Adrenal gland (tissue), 12 donors: ENCODE data around the gene IPCEF1. TPM values are rescaled to one million over a fixed set of nuclear protein-coding genes. Genes with fewer than 3 reads are reported as not detected.

Experiments used
- DNase-seq, 7 donors: peaks; one replicate each; pipeline ENCODE4 v3.0.0-alpha.2; 2019 to 2020
- H3K27ac ChIP-seq, 5 donors: fragments of 200-600 bp; sonication (generic) in 4 of 5; 1 replicate in 3 of 5; 2 replicates in 2 of 5; pipeline versions ENCODE4 v1.5.1 to v1.8.0; 2016 to 2020; ENCODE audit warnings: mild to moderate bottlenecking in 1 of 5
- H3K27me3 ChIP-seq: fragments of 200-600 bp; 2 replicates; pipeline ENCODE4 v1.8.0; 2021
- H3K36me3 ChIP-seq, 2 donors: fragments of 200-600 bp; replicated peaks in 1 of 2; 1 replicate in 1 of 2; 2 replicates in 1 of 2; pipeline versions ENCODE4 v1.5.1 to v1.8.0; 2018 to 2022
- H3K4me1 ChIP-seq, 2 donors: fragments of 200-600 bp; replicated peaks in 1 of 2; 1 replicate in 1 of 2; 2 replicates in 1 of 2; pipeline versions ENCODE4 v1.5.1 to v1.8.0; 2018 to 2021
- H3K4me3 ChIP-seq, 4 donors: fragments of 200-600 bp; sonication (generic) in 3 of 4; one replicate each; pipeline ENCODE4 v1.5.1; 2016 to 2018
- H3K9me3 ChIP-seq, 3 donors: fragments of 200-600 bp; sonication (generic) in 1 of 3; replicated peaks in 1 of 3; 1 replicate in 2 of 3; 2 replicates in 1 of 3; pipeline versions ENCODE4 v1.5.1 to v1.8.0; 2016 to 2021
- CTCF ChIP-seq, 6 experiments: fragments of 450-650 bp in 4 of 6; fragments of 200-600 bp in 2 of 6; sonication (generic) in 1 of 6; IDR thresholded peaks; 1 replicate in 5 of 6; 2 replicates in 1 of 6; pipeline versions ENCODE4 v1.5.1 to v1.8.0; 2016 to 2021; ENCODE audit warnings: antibody characterized with exemption in 6 of 6, mild to moderate bottlenecking in 2 of 6, moderate library complexity in 1 of 6
- POLR2A ChIP-seq, 2 donors: fragments of 450-650 bp; IDR thresholded peaks; one replicate each; pipeline ENCODE4 v1.6.1; 2017; ENCODE audit warnings: antibody characterized with exemption in 2 of 2, mild to moderate bottlenecking in 2 of 2, moderate library complexity in 1 of 2
- WGBS, 4 donors: extraction: QIAGEN DNeasy Blood & Tissue Kit in 2 of 4; methylation state at CpG; one replicate each; pipeline versions ENCODE4 v1.1.5 to v1.1.7; 2013 to 2017; 5-methylcytosine and 5-hydroxymethylcytosine counted together
- intact Hi-C, 2 donors: fragments of 100-400 bp; cut with DNase I; formaldehyde crosslinking; loops; one replicate each; pipeline versions ENCODE4 v1.14.1 to v1.15.0; 2022 to 2023
- polyA plus RNA-seq, 3 donors: library from polyadenylated mRNA; stranded (reverse); fragments of 200-250 nt in 2 of 3; fragments of 350-450 nt in 1 of 3; fragmentation: Illumina TruSeq in 1 of 3; extraction: RNeasy Lipid Tissue Mini Kit (QIAGEN cat#74804) in 1 of 3; gene quantifications; one replicate each; pipeline ENCODE4 v1.2.3, GENCODE V29; 2013 to 2014
- total RNA-seq, 9 donors: library from RNA; depleted of rRNA in 4 of 9; stranded (reverse); fragments of >200 nt in 4 of 9; fragments of 120-200 nt in 1 of 9; fragmentation: NEBNext Ultra II Directional in 1 of 9; extraction: Animal tissue kit (Norgen Biotek cat#: 25700) in 1 of 9; gene quantifications; one replicate each; pipeline versions ENCODE4 v1.1.0 to v1.2.4, GENCODE V29; 2013 to 2023
- donor health status: healthy with polysubstance abuse.
- donor health status: Bipolar disorder and iron deficiency.
- donor health status: DM: yes; HTN: yes; CAD: no.
- donor health status: DM: no; HTN: no; CAD: no.
- donor health status: DM: no; HTN: no; CAD: no.
- donor health status: DM: yes; HTN: yes; CAD: no.

The IPCEF1 gene
- total and polyA plus RNA-seq, 12 donors: 0.07 to 1.2 (median 0.72) TPM; not detected in 1

DNA sequence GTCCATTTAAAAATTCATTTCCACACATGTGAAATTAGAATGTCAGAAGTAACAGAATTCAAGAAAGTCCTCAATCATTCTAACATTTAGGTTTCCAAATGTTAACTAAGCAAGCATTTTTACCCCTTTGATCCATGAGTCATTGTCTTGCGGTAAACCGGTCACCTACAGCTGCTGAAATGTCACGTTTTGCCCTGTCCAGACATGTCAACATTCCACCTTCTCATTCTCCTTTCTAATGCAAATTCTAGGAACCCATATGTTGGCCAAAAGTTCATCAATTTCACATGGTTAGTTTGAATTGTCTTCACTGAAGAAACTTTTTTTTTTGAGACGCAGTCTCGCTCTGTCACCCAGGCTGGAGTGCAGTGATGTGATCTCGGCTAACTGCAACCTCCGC, 117.2 kb downstream of the IPCEF1 start:
- no peak overlapping the region for H3K27ac ChIP-seq
- H3K4me1 ChIP-seq: no peaks in the 10 kb centered on the region
- no peak for DNase-seq
- no peaks in the 10 kb centered on the region for H3K36me3 ChIP-seq
- no peaks in the 10 kb centered on the region for H3K27me3 ChIP-seq
- H3K4me3 ChIP-seq: no peak overlapping the region
- whole genome bisulfite sequencing, 4 donors: 74 to 91% (median 81%) methylated on average over 7 of the region's 7 CpGs
- no peaks in the 10 kb centered on the region for H3K9me3 ChIP-seq
- TF ChIP-seq POLR2A (IDR thresholded peaks at IDR 0.05): no peak
- TF ChIP-seq CTCF (IDR thresholded peaks at IDR 0.05): no peak
- intact Hi-C loops: no loop called here

- intact Hi-C loops: no loop called here
- DNase-seq: no peak
- no peak for TF ChIP-seq CTCF (IDR thresholded peaks at IDR 0.05)
- no peak for TF ChIP-seq POLR2A (IDR thresholded peaks at IDR 0.05)
- no peak overlapping the region for H3K4me3 ChIP-seq
- 77 to 89% (median 81%) methylated on average over 2 of the region's 2 CpGs for WGBS, 4 donors
- no peaks in the 10 kb centered on the region for H3K36me3 ChIP-seq
- no peaks in the 10 kb centered on the region for H3K9me3 ChIP-seq
- no peak overlapping the region for H3K27ac ChIP-seq
- no peaks in the 10 kb centered on the region for H3K27me3 ChIP-seq
- H3K4me1 ChIP-seq: no peaks in the 10 kb centered on the region
Measured at GRCh38 chr6:154238831-154239230, 117.8 kb downstream of the IPCEF1 start.

GRCh38 chr6:154236646-154237301, 119.8 kb downstream of the IPCEF1 start:
- DNase-seq: no peak
- Histone ChIP-seq H3K9me3 (no peaks in the 10 kb centered on the region), H3K27ac (no peak overlapping the region), H3K36me3 (no peaks in the 10 kb centered on the region), H3K27me3 (no peaks in the 10 kb centered on the region), H3K4me1 (no peaks in the 10 kb centered on the region), H3K4me3 (no peak overlapping the region)
- 55 to 58% (median 57%) methylated on average over 4 of the region's 4 CpGs for whole genome bisulfite sequencing, 4 donors
- no peak for TF ChIP-seq CTCF (IDR thresholded peaks at IDR 0.05)
- no peak for TF ChIP-seq POLR2A (IDR thresholded peaks at IDR 0.05)
- intact Hi-C loops: no loop called here

DNA sequence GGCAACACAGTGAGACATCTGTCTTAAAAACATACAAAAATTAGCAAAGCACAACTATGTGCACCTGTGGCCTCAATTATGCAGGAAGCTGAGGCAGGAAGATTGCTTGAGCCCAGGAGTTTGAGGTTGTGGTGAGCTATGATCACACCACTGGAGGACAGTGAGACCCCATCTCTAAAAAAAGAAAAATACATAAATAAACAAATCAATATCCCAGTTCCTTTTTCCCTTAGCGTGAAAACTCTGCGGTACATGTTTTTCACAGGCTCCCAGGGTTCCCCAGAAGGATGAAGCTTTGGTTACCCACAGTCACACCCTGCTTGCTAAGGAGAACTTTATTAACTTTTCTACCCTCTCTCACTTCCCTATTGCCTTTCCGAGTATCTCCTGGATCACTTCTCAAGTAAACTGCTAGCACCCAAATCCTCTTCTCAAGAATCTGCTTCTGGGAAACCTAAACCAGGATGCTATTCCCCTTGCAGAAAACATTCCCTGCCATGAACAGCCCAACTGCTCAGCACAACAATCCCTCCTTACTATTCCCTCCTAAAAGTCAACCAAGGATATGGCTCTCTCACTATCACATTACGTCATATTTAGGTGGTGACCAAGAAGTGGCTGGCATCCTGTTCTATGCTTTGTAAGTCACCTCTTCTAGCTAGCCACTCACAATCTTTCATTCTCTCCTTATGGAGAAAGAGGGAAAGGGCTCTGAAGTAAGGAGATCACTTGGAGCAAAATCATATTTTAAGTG, 122.4 kb downstream of the IPCEF1 start:
- peaks cover 0 to 7% (median 0%) of the 10 kb centered on the region in 3 donors for H3K9me3 ChIP-seq
- TF ChIP-seq POLR2A (IDR thresholded peaks at IDR 0.05): no peak
- no peak for TF ChIP-seq CTCF (IDR thresholded peaks at IDR 0.05)
- WGBS, 4 donors: 76 to 82% (median 80%) methylated on average over 4 of the region's 4 CpGs

More for the DNA sequence above, 122.4 kb downstream of the IPCEF1 start:
- intact Hi-C loops: no loop called here
- Histone ChIP-seq H3K36me3 (no peaks in the 10 kb centered on the region), H3K4me1 (no peaks in the 10 kb centered on the region), H3K27ac (no peak overlapping the region), H3K27me3 (no peaks in the 10 kb centered on the region), H3K4me3 (no peak overlapping the region)
- DNase-seq: no peak
